Esophagus squamous epithelium (tissue), 4 donors: ENCODE results near the gene ZC3H18.

Source experiments
- POLR2A ChIP-seq, 4 donors: fragments of 450-650 bp; IDR thresholded peaks; one replicate each; pipeline ENCODE4 v1.6.1; 2017; ENCODE audit warnings: antibody characterized with exemption in 4 of 4, mild to moderate bottlenecking in 4 of 4, moderate library complexity in 3 of 4
- TF ChIP-seq, protein P1 (sequence below), 6 experiments: fragments of 450-650 bp in 4 of 6; fragments of 200-600 bp in 2 of 6; sonication (generic) in 2 of 6; IDR thresholded peaks; one replicate each; pipeline ENCODE4 v1.5.1; 2016 to 2019; ENCODE audit warnings: antibody characterized with exemption in 6 of 6, mild to moderate bottlenecking in 4 of 6, moderate library complexity in 4 of 6

DNA sequence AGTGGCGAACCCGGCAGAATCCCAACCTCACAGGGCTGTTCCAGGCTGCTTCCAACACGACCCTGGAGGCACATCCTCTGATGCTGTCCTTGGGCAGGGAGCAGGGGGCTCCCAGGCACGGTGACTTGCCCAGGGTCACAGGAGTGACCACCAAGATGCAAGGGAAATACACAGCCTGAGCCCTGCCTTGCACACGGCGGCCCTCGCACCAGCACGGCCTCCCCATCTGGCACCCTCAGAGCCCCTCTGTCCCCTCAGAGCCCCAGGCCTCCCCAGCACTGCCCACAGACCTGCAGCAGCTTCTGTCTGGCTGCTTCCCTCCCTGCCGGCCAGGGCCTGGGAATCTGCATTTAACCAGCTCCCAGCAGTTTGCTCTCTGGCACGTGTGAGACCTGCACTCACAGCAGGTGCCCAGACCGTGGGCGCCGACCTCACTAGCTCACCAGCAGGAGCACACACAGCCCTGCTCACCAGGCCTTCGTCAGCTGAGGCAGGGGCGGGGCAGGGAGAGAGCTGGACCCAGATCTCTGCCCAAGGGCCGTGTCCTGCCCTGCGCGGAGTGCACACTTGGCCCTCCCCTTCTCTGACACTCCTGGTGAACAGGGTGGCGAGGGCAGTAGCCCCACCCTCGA is 29.7 kb upstream of the ZC3H18 start:
- TF ChIP-seq, protein P1, sequence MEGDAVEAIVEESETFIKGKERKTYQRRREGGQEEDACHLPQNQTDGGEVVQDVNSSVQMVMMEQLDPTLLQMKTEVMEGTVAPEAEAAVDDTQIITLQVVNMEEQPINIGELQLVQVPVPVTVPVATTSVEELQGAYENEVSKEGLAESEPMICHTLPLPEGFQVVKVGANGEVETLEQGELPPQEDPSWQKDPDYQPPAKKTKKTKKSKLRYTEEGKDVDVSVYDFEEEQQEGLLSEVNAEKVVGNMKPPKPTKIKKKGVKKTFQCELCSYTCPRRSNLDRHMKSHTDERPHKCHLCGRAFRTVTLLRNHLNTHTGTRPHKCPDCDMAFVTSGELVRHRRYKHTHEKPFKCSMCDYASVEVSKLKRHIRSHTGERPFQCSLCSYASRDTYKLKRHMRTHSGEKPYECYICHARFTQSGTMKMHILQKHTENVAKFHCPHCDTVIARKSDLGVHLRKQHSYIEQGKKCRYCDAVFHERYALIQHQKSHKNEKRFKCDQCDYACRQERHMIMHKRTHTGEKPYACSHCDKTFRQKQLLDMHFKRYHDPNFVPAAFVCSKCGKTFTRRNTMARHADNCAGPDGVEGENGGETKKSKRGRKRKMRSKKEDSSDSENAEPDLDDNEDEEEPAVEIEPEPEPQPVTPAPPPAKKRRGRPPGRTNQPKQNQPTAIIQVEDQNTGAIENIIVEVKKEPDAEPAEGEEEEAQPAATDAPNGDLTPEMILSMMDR (IDR thresholded peaks at IDR 0.05), result no peak
- TF ChIP-seq POLR2A (IDR thresholded peaks at IDR 0.05), result no peak
